ENCODE results near the gene ABHD1.

The ABHD1 gene

DNA sequence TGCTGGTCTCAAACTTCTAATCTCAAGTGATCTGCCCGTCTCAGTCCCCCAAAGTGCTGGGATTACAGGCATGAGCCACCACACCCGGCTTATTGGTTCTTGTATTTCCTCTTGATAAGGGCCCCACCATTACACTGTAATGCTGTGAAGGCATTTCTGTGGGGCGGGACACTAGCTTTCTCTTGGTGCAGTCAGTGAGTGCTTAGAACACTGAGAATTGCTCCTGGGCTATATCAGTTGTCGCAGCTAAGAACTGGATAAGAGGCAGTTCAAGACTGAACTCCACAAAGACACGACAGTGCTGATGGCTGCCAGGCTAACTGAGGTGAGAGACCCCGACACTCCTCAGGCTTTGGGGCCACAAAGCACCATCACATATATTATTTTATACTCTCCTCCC, 35.0 kb upstream of the ABHD1 start:
- no peak for DNase-seq (ENCODE audit: extremely low read depth, low read depth)
- TF ChIP-seq, protein P1, sequence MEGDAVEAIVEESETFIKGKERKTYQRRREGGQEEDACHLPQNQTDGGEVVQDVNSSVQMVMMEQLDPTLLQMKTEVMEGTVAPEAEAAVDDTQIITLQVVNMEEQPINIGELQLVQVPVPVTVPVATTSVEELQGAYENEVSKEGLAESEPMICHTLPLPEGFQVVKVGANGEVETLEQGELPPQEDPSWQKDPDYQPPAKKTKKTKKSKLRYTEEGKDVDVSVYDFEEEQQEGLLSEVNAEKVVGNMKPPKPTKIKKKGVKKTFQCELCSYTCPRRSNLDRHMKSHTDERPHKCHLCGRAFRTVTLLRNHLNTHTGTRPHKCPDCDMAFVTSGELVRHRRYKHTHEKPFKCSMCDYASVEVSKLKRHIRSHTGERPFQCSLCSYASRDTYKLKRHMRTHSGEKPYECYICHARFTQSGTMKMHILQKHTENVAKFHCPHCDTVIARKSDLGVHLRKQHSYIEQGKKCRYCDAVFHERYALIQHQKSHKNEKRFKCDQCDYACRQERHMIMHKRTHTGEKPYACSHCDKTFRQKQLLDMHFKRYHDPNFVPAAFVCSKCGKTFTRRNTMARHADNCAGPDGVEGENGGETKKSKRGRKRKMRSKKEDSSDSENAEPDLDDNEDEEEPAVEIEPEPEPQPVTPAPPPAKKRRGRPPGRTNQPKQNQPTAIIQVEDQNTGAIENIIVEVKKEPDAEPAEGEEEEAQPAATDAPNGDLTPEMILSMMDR (IDR thresholded peaks at IDR 0.05; ENCODE audit: low read depth, low read length), result no peak

DNA sequence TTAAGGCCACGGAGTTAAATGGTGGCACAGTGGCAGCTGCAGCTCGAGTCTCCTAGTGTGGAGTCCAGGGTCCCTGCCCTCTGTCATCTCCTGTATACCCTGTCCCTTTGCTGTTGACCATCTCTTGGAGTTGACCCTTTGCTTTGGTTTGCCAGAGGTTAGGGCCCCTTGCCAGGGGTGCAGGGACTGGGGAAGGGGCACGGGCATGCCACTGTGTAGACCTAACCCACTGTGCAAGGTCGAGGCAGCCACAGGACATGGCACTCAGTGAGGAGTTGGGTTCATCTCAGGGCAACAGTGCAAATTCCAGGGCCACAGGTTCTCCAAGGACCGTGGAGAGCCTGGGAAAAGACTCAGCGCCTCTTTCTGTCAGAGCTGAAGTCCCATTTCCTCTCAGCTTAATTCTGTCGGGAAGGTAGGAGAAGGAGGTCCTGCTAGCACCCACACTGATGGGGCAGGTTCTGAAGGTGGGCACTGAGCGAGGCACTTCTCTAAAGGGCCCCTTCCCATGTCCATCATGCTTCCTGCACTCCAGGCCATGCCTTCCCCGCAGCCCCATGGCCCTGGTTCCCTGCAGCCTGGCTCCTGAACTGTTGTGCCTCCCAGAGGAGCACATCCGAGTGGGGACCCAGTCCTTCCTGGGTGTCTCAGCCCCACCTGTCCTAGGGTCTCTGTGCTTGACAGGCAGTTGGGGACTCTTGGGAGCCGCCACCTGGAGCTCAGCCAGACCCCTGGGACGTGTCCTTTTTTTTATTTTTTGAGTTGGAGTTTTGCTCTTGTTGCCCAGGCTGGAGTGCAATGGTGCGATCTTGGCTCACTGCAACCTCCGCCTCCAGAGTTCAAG, 34.3 kb upstream of the ABHD1 start:
- no peak for DNase-seq (ENCODE audit: extremely low read depth, low read depth)
- TF ChIP-seq, protein P1 (IDR thresholded peaks at IDR 0.05; ENCODE audit: low read depth, low read length), result no peak

DNA sequence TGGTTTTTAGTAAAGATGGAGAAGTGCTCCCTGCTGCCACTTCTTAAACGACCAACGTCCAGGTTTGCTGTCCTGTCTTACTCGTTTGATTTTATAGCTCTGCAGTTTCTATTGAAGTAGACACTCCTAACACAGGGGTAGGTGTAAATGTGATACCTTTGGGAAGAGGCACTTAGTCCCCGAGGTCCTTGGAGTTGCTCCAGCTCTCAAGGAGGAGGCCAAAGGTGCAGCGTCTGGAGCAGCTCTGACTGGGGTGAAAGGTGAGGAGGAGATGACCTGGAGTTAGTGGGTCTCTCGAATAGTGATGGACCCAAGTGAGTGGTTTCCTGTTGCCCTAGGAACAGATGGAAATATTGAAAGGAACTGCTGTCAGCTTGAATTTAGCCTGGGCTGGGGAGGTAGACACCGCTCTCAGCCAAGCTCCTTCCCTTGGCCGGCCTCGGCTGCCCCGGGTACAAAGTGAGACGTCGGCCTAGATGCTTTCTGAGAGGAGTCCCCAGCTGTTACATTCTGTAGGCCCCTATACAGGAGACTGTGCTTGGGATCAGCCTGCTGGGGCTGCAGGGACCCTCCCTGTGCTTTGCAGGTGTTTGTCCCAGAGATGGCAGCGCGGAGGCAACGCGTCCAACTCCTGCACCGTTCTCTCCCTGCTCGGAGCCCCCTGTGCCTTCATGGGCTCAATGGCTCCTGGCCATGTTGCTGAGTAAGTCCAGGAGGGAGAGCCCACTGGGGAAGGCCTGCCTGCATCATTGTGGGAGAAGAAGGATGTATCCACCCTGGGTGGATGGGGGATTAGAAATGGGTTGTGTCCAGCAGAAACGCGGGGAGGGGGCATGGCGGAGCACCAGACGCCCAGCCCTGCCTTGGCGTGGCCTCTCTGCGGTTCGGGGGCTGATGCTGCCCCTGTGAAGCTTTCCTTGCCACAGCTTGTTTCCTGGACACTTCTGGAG, 31.6 kb upstream of the ABHD1 start:
- DNase-seq (ENCODE audit: extremely low read depth, low read depth), result no peak
- TF ChIP-seq, protein P1 (IDR thresholded peaks at IDR 0.05; ENCODE audit: low read depth, low read length), result no peak

DNA sequence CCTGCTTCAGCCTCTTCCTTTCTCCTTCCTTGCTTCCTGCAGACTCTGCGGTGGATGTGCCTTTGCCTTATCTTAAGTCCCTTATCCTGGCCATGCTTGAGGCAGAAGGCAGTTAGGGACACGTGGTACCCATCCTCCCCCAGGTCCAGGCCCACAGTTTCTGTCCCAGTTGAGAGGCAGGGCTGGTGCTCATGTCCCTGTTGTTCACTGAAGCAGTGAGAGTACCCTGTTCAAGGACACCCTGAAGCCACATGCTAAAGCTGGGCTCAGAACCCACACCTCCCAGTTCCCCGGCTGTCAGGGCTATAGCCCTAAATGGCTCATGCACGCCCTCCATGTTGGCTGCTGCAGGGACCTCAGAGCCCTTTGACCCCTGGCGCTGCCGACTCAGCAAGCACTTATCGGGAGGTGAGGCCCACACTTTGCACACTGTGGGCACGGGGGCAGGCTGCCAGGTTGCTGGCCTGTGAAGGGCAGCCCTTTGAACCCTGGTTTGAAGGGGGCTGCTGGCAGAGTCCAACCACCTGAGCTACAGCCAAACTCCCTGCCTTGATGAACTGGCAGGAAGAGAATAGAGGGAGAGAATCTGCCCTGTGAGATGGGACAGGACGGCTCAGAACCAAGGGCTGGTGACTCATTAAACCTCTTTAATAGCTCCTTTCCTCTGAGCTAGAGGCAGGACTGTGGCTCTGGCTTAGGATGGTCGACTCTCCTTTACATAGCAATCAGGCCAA, 30.8 kb upstream of the ABHD1 start:
- TF ChIP-seq, protein P1 (IDR thresholded peaks at IDR 0.05; ENCODE audit: low read depth, low read length), result no peak
- no peak for DNase-seq (ENCODE audit: extremely low read depth, low read depth)

DNA sequence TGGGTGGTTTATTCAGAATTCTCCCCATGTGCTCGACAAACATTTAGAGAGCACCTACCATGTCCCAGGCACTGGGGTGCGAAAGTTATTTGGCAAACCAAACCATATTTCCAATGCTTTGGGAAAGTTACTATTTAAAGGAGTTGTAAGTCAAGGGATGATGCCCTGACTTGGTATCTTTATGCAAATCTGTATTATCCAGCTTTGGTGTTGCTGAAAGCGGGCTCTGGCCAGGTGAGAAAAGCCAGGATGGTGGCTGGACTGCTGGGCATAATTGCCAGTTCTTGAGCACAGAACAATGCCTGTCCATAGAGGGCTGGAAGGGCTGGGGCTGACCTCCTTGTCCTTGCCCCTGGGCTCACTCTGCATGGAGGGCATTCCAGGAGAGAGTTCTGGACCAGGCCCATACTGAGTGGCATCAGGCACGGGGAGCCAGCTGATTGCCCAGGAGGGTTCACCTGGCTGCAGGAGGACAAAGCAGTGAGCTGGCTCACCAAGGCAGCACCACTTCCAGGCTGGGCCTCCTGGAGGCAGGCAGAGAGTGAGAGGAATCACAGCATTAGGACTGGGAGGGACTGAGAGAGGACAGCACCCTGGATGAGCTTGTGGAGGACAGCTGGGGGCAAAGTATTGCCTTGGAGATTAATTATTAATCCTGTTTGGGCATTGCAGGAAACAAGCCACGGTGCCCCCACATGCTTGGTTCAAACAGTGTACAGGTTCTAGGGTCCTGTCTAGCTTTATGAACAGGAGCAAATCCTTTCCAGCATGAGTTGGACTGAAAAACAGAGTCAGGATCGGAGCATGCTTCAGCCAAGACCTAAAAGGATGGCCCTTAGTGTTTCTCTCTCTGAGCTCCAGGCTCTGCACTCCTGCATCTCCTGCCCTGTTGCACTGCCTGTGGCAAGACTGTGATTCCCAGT, 29.9 kb upstream of the ABHD1 start:
- TF ChIP-seq, protein P1 (IDR thresholded peaks at IDR 0.05; ENCODE audit: low read depth, low read length), result no peak
- DNase-seq (ENCODE audit: extremely low read depth, low read depth), result no peak

DNA sequence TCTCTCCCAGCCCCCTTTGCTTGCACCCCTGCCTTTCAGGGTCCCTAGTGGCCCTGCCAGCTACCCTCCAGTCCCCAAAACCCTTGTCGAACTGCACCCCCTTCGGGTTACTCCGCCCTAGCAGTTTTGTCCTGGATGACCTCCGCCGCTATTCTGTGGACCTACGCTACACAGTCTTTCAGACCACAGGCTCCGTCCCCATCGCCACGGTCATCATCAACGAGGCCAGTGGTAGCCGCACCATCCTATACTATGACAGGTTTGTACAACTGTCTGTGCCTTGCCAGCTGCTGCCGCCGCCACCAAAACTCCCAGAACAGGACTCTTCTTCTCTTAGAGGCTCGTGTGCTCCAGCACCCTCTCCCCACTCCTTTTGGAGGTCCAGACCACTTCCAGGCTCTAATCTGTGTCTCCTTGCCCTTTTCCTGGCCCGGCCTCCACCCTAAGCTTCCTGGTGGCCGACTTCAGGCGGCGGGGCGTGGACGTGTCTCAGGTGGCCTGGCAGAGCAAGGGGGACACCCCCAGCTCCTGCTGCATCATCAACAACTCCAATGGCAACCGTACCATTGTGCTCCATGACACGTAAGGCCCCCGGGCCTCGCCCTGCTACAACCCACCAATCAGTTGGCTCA, 29.1 kb upstream of the ABHD1 start:
- TF ChIP-seq, protein P1 (IDR thresholded peaks at IDR 0.05; ENCODE audit: low read depth, low read length), result no peak

More for the DNA sequence above, 29.1 kb upstream of the ABHD1 start:
- DNase-seq (ENCODE audit: extremely low read depth, low read depth), result no peak

Data from AG09319 (cell line).